ENCODE measurements around the gene NUDT21. TPM values are rescaled to one million over a fixed set of nuclear protein-coding genes. Genes with fewer than 3 reads are reported as not detected.

The NUDT21 gene
- total RNA-seq (2022; extraction: Qiagen RNA extraction; ENCODE audit: low read depth) = 96.5 to 120 TPM (median 112 TPM) in 5 replicates

GRCh38 chr16:56450986-56451752 is at the start of gene NUDT21, which contains the start of gene OGFOD1:
TSS of gene NUDT21 (minus strand) at chr16:56451332. CDS start at chr16:56451202, 130 bp downstream.
TSS of gene OGFOD1 (plus strand) at chr16:56451554. CDS start at chr16:56451613, 59 bp downstream.

DNA sequence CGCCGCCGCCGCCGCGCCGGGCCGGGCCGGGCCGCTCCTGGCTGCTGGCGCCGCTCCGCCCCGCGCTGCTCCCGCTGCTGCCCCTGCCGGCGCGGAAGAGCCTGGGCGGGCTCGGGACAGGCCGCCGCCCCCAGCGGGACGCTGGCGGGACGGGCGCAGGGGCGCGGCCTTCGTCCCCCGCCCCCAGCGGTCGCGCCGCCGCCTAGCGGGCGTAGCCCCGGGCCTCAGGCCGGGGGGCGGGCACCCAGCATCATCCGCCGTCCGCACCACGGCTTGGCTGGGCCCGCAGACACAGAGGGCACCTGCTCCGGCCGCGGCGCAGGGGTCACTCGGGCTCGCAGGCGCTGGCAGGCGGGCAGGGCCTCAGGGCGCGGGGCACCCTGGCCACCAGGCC is 25.7 kb downstream of the NUDT21 start, which contains the start of gene AMFR:
Gene AMFR (minus strand): TSS at position 107 of the 394 bp plus-strand sequence. CDS start 218 bp downstream, outside the sequence.

Other genes starting within 250 kb of the NUDT21 start
- gene AMFR, start 25.8 kb downstream of the NUDT21 start, total RNA-seq (2022; extraction: Qiagen RNA extraction; ENCODE audit: low read depth) = 56.8 to 70.3 TPM (median 63.5 TPM) in 5 replicates
- 68.7 to 103 TPM (median 78.3 TPM) in 5 replicates for gene OGFOD1, start 222 bp upstream of the NUDT21 start, total RNA-seq (2022; extraction: Qiagen RNA extraction; ENCODE audit: low read depth)
- gene BBS2, start 68.7 kb upstream of the NUDT21 start, total RNA-seq (2022; extraction: Qiagen RNA extraction; ENCODE audit: low read depth) = 17.8 to 26.2 TPM (median 24.4 TPM) in 5 replicates
- not detected in 5 replicates for gene MT4, start 113.7 kb upstream of the NUDT21 start, total RNA-seq (2022; extraction: Qiagen RNA extraction; ENCODE audit: low read depth)
- gene MT3, start 138.2 kb upstream of the NUDT21 start, total RNA-seq (2022; extraction: Qiagen RNA extraction; ENCODE audit: low read depth) = 0.64 to 0.68 TPM in 2 of 5 replicates, not detected in the others
- 867 to 1,542 TPM (median 1,146 TPM) in 5 replicates for gene MT2A, start 157.3 kb upstream of the NUDT21 start, total RNA-seq (2022; extraction: Qiagen RNA extraction; ENCODE audit: low read depth)
- gene MT1E, start 174.4 kb upstream of the NUDT21 start, total RNA-seq (2022; extraction: Qiagen RNA extraction; ENCODE audit: low read depth) = 0.34 TPM in 1 of 5 replicates, not detected in the others
- gene MT1M, start 181.3 kb upstream of the NUDT21 start, total RNA-seq (2022; extraction: Qiagen RNA extraction; ENCODE audit: low read depth) = not detected in 5 replicates
- gene MT1A, start 187.3 kb upstream of the NUDT21 start, total RNA-seq (2022; extraction: Qiagen RNA extraction; ENCODE audit: low read depth) = 16.3 to 25.0 TPM (median 19.6 TPM) in 5 replicates
- gene MT1B, start 200.6 kb upstream of the NUDT21 start, total RNA-seq (2022; extraction: Qiagen RNA extraction; ENCODE audit: low read depth) = not detected in 5 replicates
- 10.7 to 22.0 TPM (median 14.6 TPM) in 5 replicates for gene MT1F, start 206.6 kb upstream of the NUDT21 start, total RNA-seq (2022; extraction: Qiagen RNA extraction; ENCODE audit: low read depth)
- not detected in 5 replicates for gene MT1G, start 216.7 kb upstream of the NUDT21 start, total RNA-seq (2022; extraction: Qiagen RNA extraction; ENCODE audit: low read depth)
- not detected in 5 replicates for gene MT1H, start 218.5 kb upstream of the NUDT21 start, total RNA-seq (2022; extraction: Qiagen RNA extraction; ENCODE audit: low read depth)
- 269 to 464 TPM (median 369 TPM) in 5 replicates for gene MT1X, start 231.1 kb upstream of the NUDT21 start, total RNA-seq (2022; extraction: Qiagen RNA extraction; ENCODE audit: low read depth)